ENCODE data around the gene KRT31. TPM values are rescaled to one million over a fixed set of nuclear protein-coding genes. Genes with fewer than 3 reads are reported as not detected.

Gene KRT31
- total RNA-seq, 2 experiments from 2014 or later, result not detected

DNA sequence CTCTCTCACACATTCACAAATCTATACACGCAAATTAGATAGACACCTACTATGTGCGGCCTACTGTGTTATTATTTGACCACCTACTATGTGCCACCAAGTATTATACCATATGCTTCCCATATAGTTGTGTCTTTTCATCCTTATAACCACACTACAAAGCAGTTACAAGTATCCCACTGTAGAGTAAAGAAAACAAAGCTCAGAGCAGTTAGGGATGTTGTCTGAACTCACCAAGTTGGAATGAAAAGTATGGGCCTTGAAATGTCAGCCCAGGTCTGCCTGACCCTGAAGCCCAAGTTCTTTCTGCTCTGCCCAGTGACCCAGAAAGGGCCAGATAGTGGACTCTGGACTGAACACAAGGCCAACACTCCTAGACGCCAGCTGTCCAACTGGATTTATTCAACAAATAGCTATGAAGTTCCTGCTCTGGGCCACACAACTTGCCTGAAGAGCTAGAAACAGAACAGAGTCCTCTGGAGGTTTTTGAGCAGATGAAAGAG lies 18.5 kb upstream of the KRT31 start:
- peaks cover 4% of the 10 kb centered on the region for H3K4me1 Mint-ChIP-seq (ENCODE audit: low read depth)
- CTCF ChIA-PET, result interaction anchor here (0.6 kb wide), 1 partner anchor 285 kb away, joined by 3 read pairs; no protein-coding TSS in a partner anchor
- intact Hi-C loops (cut with micrococcal nuclease), result no loop called here
- DNase-seq, result no peak
- H3K4me3 Mint-ChIP-seq, result no peak overlapping the region
- no peaks in the 10 kb centered on the region for H3K27me3 Mint-ChIP-seq (ENCODE audit: low read depth)
- no peaks in the 10 kb centered on the region for H3K36me3 Mint-ChIP-seq (ENCODE audit: low read depth)
- no peaks in the 10 kb centered on the region for H3K9me3 Mint-ChIP-seq
- no peak overlapping the region for H3K27ac Mint-ChIP-seq

DNA sequence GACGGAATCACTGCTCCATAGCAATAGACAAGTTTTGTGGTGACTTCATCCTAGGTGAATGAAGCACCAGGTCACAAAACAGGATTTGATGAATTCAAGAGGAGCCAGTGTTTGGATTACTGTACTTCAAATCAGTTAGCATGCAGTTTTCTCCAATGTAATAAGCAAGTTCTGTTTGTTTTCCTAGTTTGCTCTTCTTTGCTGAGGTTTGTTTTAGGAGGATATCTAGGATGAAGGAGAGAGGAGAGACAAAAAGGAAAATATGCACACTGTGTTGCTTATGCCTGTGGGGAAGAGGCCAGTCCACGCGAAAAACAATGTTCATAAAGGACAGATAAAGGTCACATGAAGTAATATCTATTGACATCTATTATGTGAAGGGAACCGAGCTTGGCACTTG lies 18.0 kb upstream of the KRT31 start:
- peaks cover 4% of the 10 kb centered on the region for H3K4me1 Mint-ChIP-seq (ENCODE audit: low read depth)
- no peak overlapping the region for H3K4me3 Mint-ChIP-seq
- intact Hi-C loops (cut with micrococcal nuclease), result no loop called here
- H3K27ac Mint-ChIP-seq, result no peak overlapping the region
- no peaks in the 10 kb centered on the region for H3K36me3 Mint-ChIP-seq (ENCODE audit: low read depth)
- CTCF ChIA-PET, result interaction anchor here (0.6 kb wide), 1 partner anchor 286 kb away, joined by 3 read pairs; no protein-coding TSS in a partner anchor
- no peaks in the 10 kb centered on the region for H3K9me3 Mint-ChIP-seq
- DNase-seq, result no peak
- H3K27me3 Mint-ChIP-seq (ENCODE audit: low read depth), result no peaks in the 10 kb centered on the region

DNA sequence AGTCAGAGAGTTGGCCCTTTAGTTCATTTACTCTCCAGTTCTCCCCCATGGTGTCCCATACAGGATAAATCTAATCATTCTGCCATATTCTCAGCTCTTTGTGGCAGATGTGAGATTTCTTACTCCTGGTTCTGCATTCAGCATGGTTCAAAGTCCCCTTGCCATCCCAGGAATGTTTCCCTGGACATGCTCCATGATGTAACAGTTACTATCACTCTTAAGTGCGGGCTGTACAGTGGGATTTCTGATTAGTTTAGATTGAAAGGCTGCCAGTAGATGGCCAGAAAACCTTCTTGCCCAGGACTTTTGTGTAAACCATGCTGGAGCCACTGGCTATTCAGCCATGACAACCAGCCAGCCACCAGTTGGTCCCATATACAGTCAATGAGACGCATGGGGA lies 16.6 kb upstream of the KRT31 start:
- no peak for DNase-seq
- Mint-ChIP-seq H3K36me3 (ENCODE audit: low read depth) (no peaks in the 10 kb centered on the region), H3K4me1 (ENCODE audit: low read depth) (peaks cover 9% of the 10 kb centered on the region), H3K4me3 (no peak overlapping the region), H3K27ac (no peak overlapping the region), H3K27me3 (ENCODE audit: low read depth) (no peaks in the 10 kb centered on the region), H3K9me3 (no peaks in the 10 kb centered on the region)
- CTCF ChIA-PET, result no interaction called here
- intact Hi-C loops (cut with micrococcal nuclease), result no loop called here

DNA sequence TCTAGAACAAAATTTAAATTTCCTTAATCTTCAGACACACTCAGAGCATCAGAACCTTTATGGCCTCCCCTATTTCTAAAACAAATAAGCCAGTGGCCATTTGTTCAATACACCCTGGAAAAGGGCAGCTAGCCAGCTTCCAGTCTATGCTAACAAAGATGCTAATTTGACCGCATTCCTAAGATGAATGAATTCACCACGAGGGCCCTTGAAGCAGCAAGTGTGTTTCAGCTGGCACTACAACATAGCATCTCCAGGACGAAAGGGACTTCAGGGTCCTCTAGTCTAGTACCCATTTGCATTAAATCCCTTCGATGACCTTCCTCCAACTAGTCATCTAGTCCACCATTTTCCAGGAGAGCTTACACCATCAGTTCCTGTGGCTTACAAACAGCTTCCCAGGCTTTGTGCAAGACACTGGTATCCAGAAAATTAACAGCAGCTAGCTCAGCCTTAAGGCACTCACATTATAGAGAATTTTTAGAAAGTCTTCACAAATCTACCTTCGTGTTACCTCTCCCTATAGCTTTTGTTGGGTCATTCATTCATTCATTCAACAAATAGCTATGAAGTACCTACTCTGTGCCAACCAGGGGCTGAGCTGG lies 16.0 kb upstream of the KRT31 start:
- Mint-ChIP-seq H3K4me1 (ENCODE audit: low read depth) (peaks cover 14% of the 10 kb centered on the region), H3K27ac (no peak overlapping the region), H3K4me3 (no peak overlapping the region)

DNA sequence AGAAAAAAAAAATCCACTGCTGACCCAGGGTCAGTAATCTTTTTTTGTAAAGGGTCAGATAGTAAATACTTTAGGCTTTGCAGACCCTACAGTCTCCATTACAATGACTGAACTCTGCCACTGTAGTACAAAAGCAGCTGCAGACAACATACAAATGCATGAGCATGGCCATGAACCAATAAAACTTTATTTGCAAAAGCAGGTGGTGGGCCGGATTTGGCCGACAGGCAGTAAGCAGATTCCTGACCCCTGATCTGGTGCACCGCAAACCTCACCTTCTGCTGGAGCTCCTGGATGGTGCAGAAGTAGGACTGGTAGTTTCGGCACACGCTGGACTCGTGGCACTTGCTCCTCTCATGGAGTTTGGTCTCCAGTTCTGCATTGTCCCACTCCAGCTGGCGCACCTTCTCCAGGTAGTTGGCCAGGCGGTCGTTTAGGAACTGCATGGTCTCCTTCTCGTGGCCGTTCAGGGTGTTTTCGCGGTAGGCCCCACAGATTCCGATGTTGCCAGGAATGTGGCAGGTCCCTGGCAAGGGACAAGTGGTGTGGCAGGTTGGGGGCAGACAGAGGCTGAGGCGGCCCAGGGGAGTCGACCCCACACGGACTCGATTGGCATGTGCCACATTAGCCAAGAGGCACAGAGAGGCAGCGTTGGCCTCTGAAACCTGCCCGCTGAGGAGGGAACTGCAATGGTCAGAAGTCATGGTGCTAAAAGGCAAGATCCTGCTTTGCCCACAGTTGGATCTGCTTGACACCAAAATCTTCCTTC lies 13.8 kb upstream of the KRT31 start:
- H3K27me3 Mint-ChIP-seq (ENCODE audit: low read depth), result no peaks in the 10 kb centered on the region
- CTCF ChIA-PET, result no interaction called here
- DNase-seq, result no peak
- no peaks in the 10 kb centered on the region for H3K9me3 Mint-ChIP-seq
- no peaks in the 10 kb centered on the region for H3K36me3 Mint-ChIP-seq (ENCODE audit: low read depth)
- H3K4me1 Mint-ChIP-seq (ENCODE audit: low read depth), result peaks cover 17% of the 10 kb centered on the region
- no peak overlapping the region for H3K27ac Mint-ChIP-seq
- no peak overlapping the region for H3K4me3 Mint-ChIP-seq
- intact Hi-C loops (cut with micrococcal nuclease), result no loop called here

More for the DNA sequence above, 16.0 kb upstream of the KRT31 start:
- no peaks in the 10 kb centered on the region for H3K36me3 Mint-ChIP-seq (ENCODE audit: low read depth)
- intact Hi-C loops (cut with micrococcal nuclease), result no loop called here
- CTCF ChIA-PET, result no interaction called here
- H3K9me3 Mint-ChIP-seq, result no peaks in the 10 kb centered on the region
- no peaks in the 10 kb centered on the region for H3K27me3 Mint-ChIP-seq (ENCODE audit: low read depth)
- DNase-seq, result no peak

DNA sequence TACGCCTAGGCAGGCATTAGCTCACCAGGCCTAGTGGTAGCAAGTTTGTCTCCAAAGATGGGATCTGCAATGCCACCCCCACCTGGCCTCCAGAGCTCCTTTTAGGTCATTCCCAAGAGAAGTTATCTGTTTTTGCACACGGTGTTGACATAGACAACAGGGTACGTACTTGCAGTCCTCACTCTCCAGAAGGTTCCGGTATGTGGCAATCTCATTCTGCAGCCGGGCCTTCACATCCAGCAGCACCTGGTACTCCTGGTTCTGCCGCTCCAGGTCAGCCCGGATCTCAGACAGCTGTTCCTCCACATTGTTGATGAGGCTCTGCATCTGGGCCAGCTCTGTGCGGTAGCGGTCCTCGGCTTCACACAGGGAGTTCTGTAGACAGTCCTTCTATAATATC lies 9.8 kb upstream of the KRT31 start:
- CTCF ChIA-PET, result no interaction called here
- Mint-ChIP-seq H3K9me3 (no peaks in the 10 kb centered on the region), H3K36me3 (ENCODE audit: low read depth) (no peaks in the 10 kb centered on the region), H3K4me3 (no peak overlapping the region), H3K27ac (no peak overlapping the region), H3K27me3 (ENCODE audit: low read depth) (no peaks in the 10 kb centered on the region), H3K4me1 (ENCODE audit: low read depth) (peaks cover 45% of the 10 kb centered on the region)
- intact Hi-C loops (cut with micrococcal nuclease), result no loop called here
- DNase-seq, result no peak

DNA sequence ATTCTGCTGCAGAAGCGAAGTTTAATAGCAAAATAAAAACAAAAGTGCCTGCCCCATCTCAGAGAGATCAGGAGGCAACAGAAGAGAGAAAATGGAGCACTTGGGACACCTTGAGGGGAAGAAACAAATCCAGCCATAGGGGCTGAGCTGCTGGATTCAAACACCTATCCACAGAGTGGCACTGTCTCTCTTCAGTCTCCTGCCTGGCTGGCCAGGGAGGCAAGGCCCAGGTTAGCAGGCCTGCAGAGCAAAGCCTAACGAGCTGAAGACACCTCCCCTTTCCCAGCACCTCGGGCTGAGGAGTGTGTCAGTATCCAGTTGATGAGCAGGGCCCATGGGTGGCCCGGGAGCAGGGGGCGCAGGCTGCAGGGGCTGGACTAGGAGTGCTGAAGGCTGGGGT lies 8.8 kb upstream of the KRT31 start:
- no peaks in the 10 kb centered on the region for H3K27me3 Mint-ChIP-seq (ENCODE audit: low read depth)
- peak; percentile 12 for DNase-seq
- no peaks in the 10 kb centered on the region for H3K36me3 Mint-ChIP-seq (ENCODE audit: low read depth)
- CTCF ChIA-PET, result interaction anchor here (1.2 to 2.3 kb wide), 3 partner anchors 12 to 257 kb away, joined by 3 to 6 read pairs (median 6); no protein-coding TSS in a partner anchor
- no peak overlapping the region for H3K27ac Mint-ChIP-seq
- H3K9me3 Mint-ChIP-seq, result no peaks in the 10 kb centered on the region
- intact Hi-C loops (cut with micrococcal nuclease), result no loop called here
- no peak overlapping the region for H3K4me3 Mint-ChIP-seq
- H3K4me1 Mint-ChIP-seq (ENCODE audit: low read depth), result peaks cover 48% of the 10 kb centered on the region

DNA sequence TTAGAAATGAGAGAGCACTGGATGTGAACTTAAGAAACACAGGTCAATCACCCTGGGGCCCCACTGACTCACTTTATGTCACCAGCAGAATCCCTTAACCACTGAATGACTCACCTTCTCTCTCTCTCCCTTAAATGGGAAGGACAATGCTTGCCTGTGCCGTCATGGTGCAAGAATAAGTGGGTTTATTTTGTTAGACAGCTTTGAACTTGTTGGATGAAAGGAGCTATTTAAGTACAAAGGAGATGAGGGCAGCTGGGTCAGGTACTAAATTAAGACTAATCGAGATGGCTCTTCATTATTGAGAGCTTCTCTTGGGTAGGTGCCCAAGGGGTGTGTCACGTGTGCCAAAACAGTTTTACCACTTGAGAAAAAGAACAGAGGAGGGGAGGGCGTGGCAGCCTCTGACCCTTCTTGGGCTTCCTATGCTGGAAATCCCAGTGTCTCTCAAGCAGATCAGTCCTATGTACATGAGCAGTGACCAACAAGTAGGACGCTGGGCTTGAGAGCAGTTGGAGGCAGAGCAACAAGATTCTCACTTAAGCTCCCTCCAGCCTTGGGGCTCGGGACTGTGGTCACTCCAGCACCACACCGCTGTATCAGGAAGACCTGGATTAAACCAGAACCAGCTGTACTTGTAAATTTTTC lies 6.7 kb upstream of the KRT31 start:
- Mint-ChIP-seq H3K27me3 (ENCODE audit: low read depth) (no peaks in the 10 kb centered on the region), H3K4me1 (ENCODE audit: low read depth) (peaks cover 47% of the 10 kb centered on the region), H3K9me3 (no peaks in the 10 kb centered on the region), H3K36me3 (ENCODE audit: low read depth) (no peaks in the 10 kb centered on the region), H3K4me3 (no peak overlapping the region), H3K27ac (peak overlapping the region; percentile 79)
- CTCF ChIA-PET, result interaction anchor here (1.0 to 2.3 kb wide), 6 partner anchors 14 to 262 kb away, joined by 3 to 9 read pairs (median 4); no protein-coding TSS in a partner anchor
- intact Hi-C loops (cut with micrococcal nuclease), result loop anchor here (1.0 to 5.0 kb wide), 4 partner anchors 63 to 1307 kb away; no protein-coding TSS in a partner anchor
- DNase-seq, result peak; percentile 85

DNA sequence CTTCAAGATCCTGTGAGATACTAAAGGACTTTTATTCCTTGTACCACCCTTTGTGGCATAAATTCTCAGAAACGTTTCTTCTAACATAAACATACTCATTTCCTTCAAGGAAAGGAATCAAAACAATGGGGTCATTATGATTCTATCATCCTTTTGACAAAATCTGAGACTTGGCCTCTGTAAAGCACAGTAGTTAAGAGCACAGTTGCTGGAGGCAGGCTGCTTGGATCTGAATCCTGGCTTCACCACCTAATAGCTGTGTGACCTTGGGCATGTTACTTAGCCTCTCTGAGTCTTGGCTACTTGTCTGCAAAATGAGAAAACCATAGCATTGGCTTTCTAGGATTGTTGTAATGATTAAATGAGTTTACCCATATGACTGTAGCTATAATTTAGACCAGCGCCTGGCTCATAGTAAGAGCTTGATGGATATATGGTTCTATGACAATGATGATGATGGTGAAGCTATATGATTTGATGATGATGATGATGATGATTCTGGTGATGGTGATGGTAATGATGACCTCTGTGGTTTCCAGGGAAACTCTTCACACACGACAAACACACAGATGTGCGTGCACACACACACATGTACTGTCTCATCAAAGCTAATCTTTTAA lies 6.1 kb upstream of the KRT31 start:
- H3K27me3 Mint-ChIP-seq (ENCODE audit: low read depth), result no peaks in the 10 kb centered on the region
- H3K9me3 Mint-ChIP-seq, result no peaks in the 10 kb centered on the region
- H3K36me3 Mint-ChIP-seq (ENCODE audit: low read depth), result no peaks in the 10 kb centered on the region
- intact Hi-C loops (cut with micrococcal nuclease), result loop anchor here (1.0 to 5.0 kb wide), 5 partner anchors 62 to 1306 kb away; no protein-coding TSS in a partner anchor
- peaks cover 40% of the 10 kb centered on the region for H3K4me1 Mint-ChIP-seq (ENCODE audit: low read depth)
- CTCF ChIA-PET, result interaction anchor here (0.7 to 1.8 kb wide), 6 partner anchors 63 to 262 kb away, joined by 3 to 9 read pairs (median 4); no protein-coding TSS in a partner anchor
- no peak overlapping the region for H3K4me3 Mint-ChIP-seq
- peak overlapping the region; percentile 69 for H3K27ac Mint-ChIP-seq
- peak; percentile 29 for DNase-seq

DNA sequence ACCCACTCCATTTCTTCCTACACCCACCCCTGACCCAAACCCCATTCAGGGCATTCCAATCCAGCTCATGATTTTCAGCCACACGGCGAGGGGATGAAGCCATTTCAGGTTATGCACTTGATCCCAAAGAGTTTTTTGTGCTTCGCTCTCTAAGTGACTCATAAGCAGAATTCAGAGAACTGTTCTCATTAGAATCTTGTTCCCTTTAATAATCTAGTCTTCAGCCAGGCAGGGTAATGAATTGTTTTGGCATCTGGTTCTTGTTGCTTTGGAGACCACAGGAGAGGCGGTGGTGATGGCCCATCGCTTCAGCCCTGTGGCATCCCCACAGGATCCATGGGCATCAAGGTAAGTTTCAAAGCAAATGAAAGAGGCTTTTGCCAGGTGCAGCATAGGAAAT lies 4.8 kb upstream of the KRT31 start:
- no peaks in the 10 kb centered on the region for H3K27me3 Mint-ChIP-seq (ENCODE audit: low read depth)
- intact Hi-C loops (cut with micrococcal nuclease), result loop anchor here (2.0 to 5.0 kb wide), 3 partner anchors 95 to 1305 kb away; no protein-coding TSS in a partner anchor
- H3K4me1 Mint-ChIP-seq (ENCODE audit: low read depth), result peaks cover 37% of the 10 kb centered on the region
- no peaks in the 10 kb centered on the region for H3K36me3 Mint-ChIP-seq (ENCODE audit: low read depth)
- no peak for DNase-seq
- no peak overlapping the region for H3K27ac Mint-ChIP-seq
- CTCF ChIA-PET, result no interaction called here
- H3K9me3 Mint-ChIP-seq, result no peaks in the 10 kb centered on the region
- no peak overlapping the region for H3K4me3 Mint-ChIP-seq

DNA sequence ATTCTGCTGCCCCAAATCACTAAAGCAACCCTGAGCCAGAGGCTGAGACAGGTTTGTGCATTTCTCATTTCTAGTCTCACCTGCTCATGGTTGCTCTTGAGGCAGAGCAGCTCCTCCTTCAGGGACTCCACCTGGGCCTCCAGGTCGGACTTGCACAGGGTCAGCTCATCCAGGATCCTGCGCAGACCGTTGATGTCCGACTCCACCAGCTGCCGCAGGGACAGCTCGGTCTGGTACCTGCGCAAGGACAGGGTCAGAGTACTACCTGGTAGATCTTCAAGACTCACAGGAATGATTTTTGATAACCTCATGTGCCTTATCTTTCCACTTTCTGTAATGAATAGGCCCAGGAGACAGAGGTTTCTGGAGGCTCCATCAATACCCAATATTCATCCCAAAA lies 1.1 kb downstream of the KRT31 start:
- intact Hi-C loops (cut with micrococcal nuclease), result no loop called here
- H3K36me3 Mint-ChIP-seq (ENCODE audit: low read depth), result no peaks in the 10 kb centered on the region
- CTCF ChIA-PET, result no interaction called here

DNA sequence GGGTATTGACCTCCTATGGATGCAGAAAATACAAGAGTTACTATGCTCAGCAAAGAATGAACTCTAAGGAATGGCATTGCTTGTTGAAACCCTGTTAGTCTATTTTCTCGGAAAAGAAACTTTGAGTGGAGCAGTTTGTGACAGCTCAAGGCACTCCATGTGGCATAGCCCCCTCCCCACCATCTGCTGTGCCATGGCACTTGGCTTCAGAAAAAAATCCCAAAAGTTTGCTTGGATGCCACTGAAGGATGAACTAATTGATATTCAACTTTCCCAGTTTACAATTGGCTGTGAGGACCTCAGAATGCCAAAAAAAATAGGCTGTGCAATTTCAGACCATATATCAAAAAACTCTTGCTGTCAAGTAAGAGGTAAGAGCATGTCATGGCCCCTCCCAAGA lies 1.8 kb downstream of the KRT31 start:
- CTCF ChIA-PET, result no interaction called here
- intact Hi-C loops (cut with micrococcal nuclease), result no loop called here
- H3K9me3 Mint-ChIP-seq, result no peaks in the 10 kb centered on the region

More for the DNA sequence above, 1.1 kb downstream of the KRT31 start:
- H3K4me3 Mint-ChIP-seq, result no peak overlapping the region
- H3K4me1 Mint-ChIP-seq (ENCODE audit: low read depth), result peaks cover 8% of the 10 kb centered on the region
- H3K27me3 Mint-ChIP-seq (ENCODE audit: low read depth), result no peaks in the 10 kb centered on the region
- no peaks in the 10 kb centered on the region for H3K9me3 Mint-ChIP-seq
- no peak overlapping the region for H3K27ac Mint-ChIP-seq
- no peak for DNase-seq

More for the DNA sequence above, 1.8 kb downstream of the KRT31 start:
- Mint-ChIP-seq H3K27ac (no peak overlapping the region), H3K4me1 (ENCODE audit: low read depth) (peaks cover 7% of the 10 kb centered on the region), H3K36me3 (ENCODE audit: low read depth) (no peaks in the 10 kb centered on the region), H3K4me3 (no peak overlapping the region), H3K27me3 (ENCODE audit: low read depth) (no peaks in the 10 kb centered on the region)
- DNase-seq, result no peak
